HTR-8/SVneo (cell line): ENCODE results near the gene PTCHD4.

Source experiments
- DNase-seq: peaks from one replicate; pipeline ENCODE4 v3.0.0; 2011; ENCODE audit warnings: low spot score, mixed read lengths; ENCODE audit not compliant: insufficient read length
- FAIRE-seq: peaks from 2 replicates; lab custom pipeline; 2011; peaks lifted over from hg19 to GRCh38; lab: Jason Lieb, UNC

PTCHD4 gene

DNA sequence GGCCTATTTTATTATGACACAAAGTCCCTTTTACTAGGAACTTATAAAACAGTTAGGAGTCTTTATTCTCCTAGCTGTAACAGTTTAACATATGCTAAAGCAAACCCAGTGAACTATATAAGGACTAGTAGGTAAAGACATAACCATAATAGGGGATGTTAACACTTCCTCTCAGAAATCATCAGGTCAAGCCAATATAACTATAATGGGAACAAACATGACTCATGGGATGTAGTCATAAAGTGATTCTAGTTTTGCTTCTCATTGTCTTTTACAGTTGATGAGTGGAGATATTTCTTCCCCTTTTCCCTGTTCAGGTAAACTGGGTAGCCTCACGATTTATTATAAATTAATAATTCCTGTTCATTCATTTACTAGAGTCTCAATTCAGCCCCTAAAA is 9.7 kb downstream of the PTCHD4 start:
- DNase-seq (no peak), FAIRE-seq (no peak)

DNA sequence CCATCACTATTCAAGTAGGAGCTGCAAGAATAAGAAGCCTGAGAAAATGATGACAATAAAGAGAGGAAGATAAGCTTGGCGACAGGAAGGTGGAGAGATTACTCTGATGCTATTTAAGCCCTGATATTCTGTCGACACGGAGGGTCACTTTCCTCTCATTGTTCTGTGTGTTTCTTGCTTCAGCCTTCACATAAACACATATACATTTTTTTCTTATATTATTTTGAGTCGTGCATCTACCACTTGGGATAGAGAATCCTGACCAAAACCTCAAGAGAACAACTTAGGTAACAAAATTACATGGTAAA is 10.5 kb downstream of the PTCHD4 start:
- DNase-seq: no peak
- no peak for FAIRE-seq

DNA sequence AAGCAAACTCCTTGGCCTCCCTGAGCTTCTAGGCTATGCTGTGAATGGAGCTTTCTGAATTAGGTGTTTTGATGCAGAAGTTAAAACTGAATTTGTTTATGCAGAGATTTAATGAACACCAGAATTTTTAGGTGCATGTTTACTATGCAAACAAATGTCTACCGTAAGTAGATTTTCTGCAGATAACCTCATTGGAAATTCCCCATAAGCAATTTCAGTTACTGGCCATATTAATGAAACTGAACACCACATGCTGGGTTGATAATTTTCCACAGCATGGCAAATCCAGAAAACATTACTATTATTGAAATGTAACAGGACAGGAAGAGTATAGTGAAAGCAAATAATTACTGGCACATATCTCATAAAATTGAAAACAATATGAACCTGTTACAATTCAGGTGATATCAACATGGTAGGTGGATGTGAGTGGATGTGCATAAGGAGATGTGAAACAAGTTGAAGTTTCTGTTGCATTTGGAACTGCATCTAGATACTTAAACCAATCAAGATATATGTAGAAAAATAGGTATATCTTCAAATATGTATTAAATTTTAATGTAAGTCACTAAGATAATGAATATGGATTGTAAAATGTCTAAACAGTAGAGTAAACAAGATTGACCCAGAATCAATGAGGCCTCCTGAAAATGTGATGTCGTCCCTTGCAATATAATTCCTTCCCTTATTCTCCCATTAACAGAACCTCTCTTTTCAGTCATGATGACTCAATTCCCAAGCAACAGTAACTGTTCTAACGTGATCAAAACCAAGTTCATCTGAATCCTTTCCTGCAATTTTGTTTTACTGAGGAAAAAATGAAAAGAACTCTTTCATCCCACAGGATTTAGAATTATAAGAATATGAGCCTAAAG is 11.0 kb downstream of the PTCHD4 start:
- no peak for DNase-seq
- FAIRE-seq: no peak

GRCh38 chr6:48098923-48099322 is 12.1 kb downstream of the PTCHD4 start:
- no peak for FAIRE-seq
- no peak for DNase-seq

DNA sequence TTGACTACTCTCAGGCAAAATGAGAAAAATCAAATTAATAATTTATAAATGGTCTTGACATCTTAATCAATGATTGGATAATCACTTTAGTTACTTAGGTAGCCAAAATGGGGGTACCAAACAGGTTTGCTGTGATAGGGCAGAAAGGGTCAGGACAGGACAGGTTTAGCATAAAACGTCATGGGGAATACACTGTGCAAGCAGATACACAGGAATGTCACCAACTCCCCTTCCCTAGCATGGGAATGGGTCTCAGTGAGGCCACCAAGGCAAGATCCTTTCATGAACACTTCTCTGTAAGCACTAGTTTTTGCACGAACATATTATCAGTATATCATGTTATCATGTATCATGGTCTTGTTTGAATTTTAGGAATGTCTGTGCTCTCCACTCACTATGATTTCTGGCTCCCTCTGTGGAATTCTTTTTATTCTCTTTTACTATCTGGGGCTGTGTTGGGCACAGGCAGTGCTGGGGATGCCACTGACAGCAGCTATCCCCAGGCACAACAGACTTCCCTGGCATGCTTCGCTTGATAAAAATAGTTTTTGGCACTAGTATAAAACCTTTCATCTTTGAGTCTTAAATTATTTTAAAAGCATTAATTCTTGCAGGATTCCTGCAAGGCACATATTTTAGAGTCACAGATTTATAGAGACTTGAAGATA is 18.3 kb downstream of the PTCHD4 start:
- DNase-seq (no peak), FAIRE-seq (no peak)

- FAIRE-seq (no peak), DNase-seq (no peak)
Measured at GRCh38 chr6:48090546-48090945, 20.5 kb downstream of the PTCHD4 start.

DNA sequence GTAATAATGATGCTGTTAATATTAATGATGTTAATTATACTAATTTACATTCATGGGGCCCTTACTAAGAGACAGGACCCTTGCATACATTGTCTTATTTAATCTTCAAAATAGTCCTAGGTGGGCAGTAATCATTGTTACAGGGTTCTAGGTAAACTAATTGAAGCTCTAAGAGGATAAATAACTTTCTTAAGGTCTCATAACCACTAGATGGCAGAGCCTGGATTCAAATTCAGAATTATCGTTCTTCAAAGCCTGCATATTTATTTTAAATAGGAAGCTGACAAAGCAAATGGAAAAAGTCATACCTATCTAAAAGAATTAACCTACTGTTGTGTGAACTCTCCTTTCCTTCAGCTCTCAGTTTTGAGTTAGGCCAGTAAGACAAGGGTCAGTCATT is 23.5 kb downstream of the PTCHD4 start:
- FAIRE-seq (no peak), DNase-seq (no peak)

DNA sequence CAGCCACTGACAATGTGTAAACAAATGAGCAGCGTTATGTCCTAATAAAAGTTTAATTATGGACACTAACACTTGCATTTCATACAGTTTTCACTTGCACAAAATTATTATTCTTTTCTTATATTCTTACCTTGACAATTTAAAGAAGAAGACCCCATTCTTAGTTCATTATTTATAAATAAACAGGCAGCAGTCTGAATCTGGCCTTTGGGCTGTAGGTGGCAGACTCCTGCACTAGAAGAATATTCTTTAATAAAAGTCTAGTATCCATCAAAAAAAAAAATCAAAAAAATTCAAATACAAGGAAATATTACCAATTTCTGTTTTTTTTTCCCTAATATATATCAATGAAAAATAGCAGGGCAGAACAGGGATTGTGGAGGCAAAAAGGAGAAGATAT is 24.8 kb downstream of the PTCHD4 start:
- DNase-seq: no peak
- FAIRE-seq: no peak

- DNase-seq (no peak), FAIRE-seq (no peak)
Measured at GRCh38 chr6:48085131-48085741, 25.8 kb downstream of the PTCHD4 start.

DNA sequence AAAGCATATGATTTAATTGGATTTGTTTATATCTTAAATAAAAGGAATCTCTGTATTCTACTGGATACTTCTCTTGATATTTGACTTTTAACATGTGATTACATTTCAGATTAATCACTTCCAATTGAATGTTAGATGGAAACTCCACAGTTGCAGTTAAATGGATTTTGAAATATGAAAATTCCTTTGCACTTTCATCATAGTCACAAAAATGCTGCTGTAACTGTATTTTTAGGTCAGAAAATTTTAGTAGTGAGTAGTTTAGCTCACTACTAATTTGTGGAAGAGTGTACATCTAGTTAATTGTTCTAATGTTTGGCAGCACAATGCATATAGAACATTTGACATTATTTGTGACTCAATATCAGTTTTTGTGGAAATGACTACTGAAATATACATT is 26.8 kb downstream of the PTCHD4 start:
- FAIRE-seq: no peak
- DNase-seq: no peak

- FAIRE-seq: no peak
- DNase-seq: no peak
Measured at GRCh38 chr6:48080227-48081009, 30.6 kb downstream of the PTCHD4 start.

GRCh38 chr6:48078120-48078519 is 32.9 kb downstream of the PTCHD4 start:
- DNase-seq: no peak
- FAIRE-seq: no peak

- DNase-seq (no peak), FAIRE-seq (no peak)
Measured at GRCh38 chr6:48075181-48075580, 35.8 kb downstream of the PTCHD4 start.

DNA sequence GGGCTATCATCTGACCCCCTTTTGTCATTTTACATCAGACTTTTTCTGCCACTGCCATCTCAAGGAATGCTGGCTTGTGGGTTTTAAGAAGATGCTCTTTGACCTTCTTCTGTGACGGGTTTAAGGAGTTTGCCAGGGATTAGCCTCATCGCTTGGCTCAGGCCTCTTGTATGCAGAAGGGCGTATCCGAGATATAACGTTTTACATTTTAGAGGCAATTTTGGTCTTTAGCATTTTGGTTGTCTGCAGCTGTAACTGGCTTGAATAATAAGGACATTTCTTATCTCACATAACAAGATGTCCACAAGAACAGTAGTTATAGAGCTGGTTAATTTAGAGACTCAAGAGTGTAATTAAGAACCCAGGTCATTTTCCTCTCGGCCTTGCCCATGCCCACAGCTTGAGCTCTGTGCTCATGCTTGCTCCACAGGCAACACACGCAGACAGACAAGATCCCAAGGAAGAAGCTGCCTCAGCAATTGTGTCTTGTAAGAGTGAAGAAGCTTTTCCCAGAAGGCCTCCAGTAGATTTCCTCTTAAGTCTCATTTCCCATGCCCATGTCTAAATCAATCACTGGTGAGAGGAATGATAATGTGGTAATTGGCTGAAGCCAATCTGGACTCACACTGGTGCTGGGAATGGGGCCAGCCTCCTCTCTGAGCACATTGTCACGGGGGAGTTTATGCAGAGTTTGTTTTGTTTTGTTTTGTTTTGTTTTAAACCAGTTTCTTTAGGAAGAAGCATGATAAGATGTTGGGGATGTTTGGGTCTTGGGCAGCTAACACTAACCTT is 36.8 kb downstream of the PTCHD4 start:
- FAIRE-seq: no peak

GRCh38 chr6:48071833-48072232 is 39.2 kb downstream of the PTCHD4 start:
- FAIRE-seq: no peak
- no peak for DNase-seq

More for the DNA sequence above, 36.8 kb downstream of the PTCHD4 start:
- no peak for DNase-seq

GRCh38 chr6:48069280-48069679 is 41.7 kb downstream of the PTCHD4 start:
- DNase-seq (no peak), FAIRE-seq (peak; percentile 13)

- DNase-seq (no peak), FAIRE-seq (no peak)
Measured at GRCh38 chr6:48068278-48069251, 42.4 kb downstream of the PTCHD4 start.

GRCh38 chr6:48067886-48068277 is 43.1 kb downstream of the PTCHD4 start:
- DNase-seq (no peak), FAIRE-seq (no peak)
